CD4-positive, alpha-beta T cell (primary cell): ENCODE data around the gene RPP40. TPM values are rescaled to one million over a fixed set of nuclear protein-coding genes. Genes with fewer than 3 reads are reported as not detected.

Source experiments
- ATAC-seq: fragments of 200-7000 bp; cut with Tn5 transposase; one replicate; pipeline ENCODE4 v1.10.0; 2022; ENCODE audit warnings: mild to moderate bottlenecking; ENCODE audit not compliant: poor library complexity
- CTCF ChIA-PET: fragments of 350-600 bp; sonication (Branson Sonifier 250); formaldehyde crosslinking; loops from one replicate; lab custom pipeline; 2021; ENCODE audit warnings: antibody characterized with exemption, inconsistent platforms; lab: Charles Lee
- POLR2A ChIA-PET: fragments of 350-600 bp; sonication (Branson Sonifier 250); formaldehyde crosslinking; loops from one replicate; lab custom pipeline; 2021; ENCODE audit warnings: antibody characterized with exemption, inconsistent platforms; lab: Charles Lee
- DNase-seq, 14 experiments: peaks; one replicate each; pipeline ENCODE4 v3.0.0-alpha.2; 2013 to 2020; ENCODE audit warnings: mixed read lengths in 2 of 14
- H3K27ac ChIP-seq, 2 donors: one replicate each; pipeline versions ENCODE4 v1.5.1 to v1.7.0; 2013; ENCODE audit warnings: low read length in 2 of 2, low read depth in 1 of 2, mild to moderate bottlenecking in 1 of 2
- H3K27me3 ChIP-seq, 2 experiments: 1 replicate in 1 of 2; 2 replicates in 1 of 2; pipeline versions ENCODE4 v1.6.1 to v1.7.0; 2013; ENCODE audit warnings: low read length in 2 of 2, control low read depth in 1 of 2, mild to moderate bottlenecking in 1 of 2, moderate library complexity in 1 of 2; ENCODE audit not compliant: insufficient read depth in 2 of 2, control insufficient read depth in 1 of 2
- H3K36me3 ChIP-seq: one replicate; pipeline ENCODE4 v1.6.1; 2013; ENCODE audit warnings: low read length, control low read depth; ENCODE audit not compliant: insufficient read depth
- H3K4me1 ChIP-seq: one replicate; pipeline ENCODE4 v1.6.1; 2013; ENCODE audit warnings: low read length, control low read depth; ENCODE audit not compliant: insufficient read depth
- H3K4me3 ChIP-seq: one replicate; pipeline ENCODE4 v1.5.1; 2013; ENCODE audit warnings: mild to moderate bottlenecking, low read length, moderate library complexity
- H3K9me3 ChIP-seq, 2 experiments: 1 replicate in 1 of 2; 2 replicates in 1 of 2; pipeline versions ENCODE4 v1.6.1 to v1.7.0; 2013; ENCODE audit warnings: low read length in 2 of 2, mild to moderate bottlenecking in 2 of 2, control low read depth in 1 of 2, moderate library complexity in 1 of 2; ENCODE audit not compliant: control insufficient read depth in 1 of 2, insufficient read depth in 1 of 2
- H3K27ac Mint-ChIP-seq: one replicate; pipeline ENCODE4 v1.8.0; 2020; ENCODE audit warnings: mixed read lengths
- H3K27me3 Mint-ChIP-seq: one replicate; pipeline ENCODE4 v1.8.0; 2021; ENCODE audit warnings: mixed read lengths
- H3K36me3 Mint-ChIP-seq: one replicate; pipeline ENCODE4 v1.8.0; 2021; ENCODE audit warnings: low read depth, mixed read lengths
- H3K4me1 Mint-ChIP-seq: one replicate; pipeline ENCODE4 v1.8.0; 2021; ENCODE audit warnings: low read depth, mixed read lengths
- H3K4me3 Mint-ChIP-seq: one replicate; pipeline ENCODE4 v1.8.0; 2020; ENCODE audit warnings: mild to moderate bottlenecking, mixed read lengths
- H3K9me3 Mint-ChIP-seq: one replicate; pipeline ENCODE4 v1.8.0; 2020; ENCODE audit warnings: mixed read lengths
- intact Hi-C, 2 experiments: fragments of 100-400 bp; cut with DNase I in 1 of 2; cut with micrococcal nuclease in 1 of 2; formaldehyde crosslinking; loops; one replicate each; pipeline versions ENCODE4 v1.15.1 to v1.9.0; 2023 to 2025; cut with DNase I, micrococcal nuclease
- total RNA-seq, 174 experiments: library from RNA in 2 of 174; stranded (reverse) in 2 of 174; gene quantifications; one replicate each; pipeline ENCODE4 v1.2.3 and lab custom pipeline; 2021 to 2026
- TF ChIP-seq, protein P1 (sequence below): fragments of 200-600 bp; IDR thresholded peaks from one replicate; pipeline ENCODE4 v1.8.0; 2022; ENCODE audit warnings: antibody characterized with exemption, mild to moderate bottlenecking

RPP40 gene
- total RNA-seq, 2 experiments from 2014 or later: 0.36 to 0.69 TPM

DNA sequence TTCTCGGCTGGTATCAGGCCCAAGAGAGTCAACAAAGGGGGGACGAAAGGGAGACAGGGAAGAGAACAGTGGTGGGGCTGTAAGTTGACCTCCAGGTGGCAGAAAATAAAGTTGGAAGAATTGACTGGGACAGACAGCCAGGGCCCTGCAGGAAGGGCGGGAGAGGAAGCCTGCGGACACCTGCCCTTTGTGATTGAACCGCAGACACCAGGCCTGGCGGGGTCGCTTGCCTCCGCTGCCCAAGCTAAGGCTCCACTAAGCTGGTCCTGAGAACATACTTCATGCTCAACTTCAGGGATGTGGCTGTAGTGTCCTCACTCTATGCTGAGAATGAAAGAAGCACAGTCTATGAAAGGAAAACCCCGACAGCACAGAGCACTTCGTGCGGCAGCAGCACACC, 53.8 kb downstream of the RPP40 start:
- Mint-ChIP-seq H3K4me3 (no peak overlapping the region), H3K4me1 (no peaks in the 10 kb centered on the region), H3K36me3 (peaks cover 75% of the 10 kb centered on the region), H3K27ac (no peak overlapping the region), H3K9me3 (no peaks in the 10 kb centered on the region), H3K27me3 (no peaks in the 10 kb centered on the region)
- intact Hi-C loops: no loop called here
- no peaks in the 10 kb centered on the region for H3K4me1 ChIP-seq
- H3K36me3 ChIP-seq: peaks cover 58% of the 10 kb centered on the region
- H3K9me3 ChIP-seq: no peaks in the 10 kb centered on the region
- no peak overlapping the region for H3K4me3 ChIP-seq
- CTCF ChIA-PET: no interaction called here
- H3K27me3 ChIP-seq: no peaks in the 10 kb centered on the region
- ATAC-seq (no peak), DNase-seq (no peak)
- POLR2A ChIA-PET: no interaction called here
- no peak overlapping the region for H3K27ac ChIP-seq
- TF ChIP-seq, protein P1, sequence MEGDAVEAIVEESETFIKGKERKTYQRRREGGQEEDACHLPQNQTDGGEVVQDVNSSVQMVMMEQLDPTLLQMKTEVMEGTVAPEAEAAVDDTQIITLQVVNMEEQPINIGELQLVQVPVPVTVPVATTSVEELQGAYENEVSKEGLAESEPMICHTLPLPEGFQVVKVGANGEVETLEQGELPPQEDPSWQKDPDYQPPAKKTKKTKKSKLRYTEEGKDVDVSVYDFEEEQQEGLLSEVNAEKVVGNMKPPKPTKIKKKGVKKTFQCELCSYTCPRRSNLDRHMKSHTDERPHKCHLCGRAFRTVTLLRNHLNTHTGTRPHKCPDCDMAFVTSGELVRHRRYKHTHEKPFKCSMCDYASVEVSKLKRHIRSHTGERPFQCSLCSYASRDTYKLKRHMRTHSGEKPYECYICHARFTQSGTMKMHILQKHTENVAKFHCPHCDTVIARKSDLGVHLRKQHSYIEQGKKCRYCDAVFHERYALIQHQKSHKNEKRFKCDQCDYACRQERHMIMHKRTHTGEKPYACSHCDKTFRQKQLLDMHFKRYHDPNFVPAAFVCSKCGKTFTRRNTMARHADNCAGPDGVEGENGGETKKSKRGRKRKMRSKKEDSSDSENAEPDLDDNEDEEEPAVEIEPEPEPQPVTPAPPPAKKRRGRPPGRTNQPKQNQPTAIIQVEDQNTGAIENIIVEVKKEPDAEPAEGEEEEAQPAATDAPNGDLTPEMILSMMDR: no peak

DNA sequence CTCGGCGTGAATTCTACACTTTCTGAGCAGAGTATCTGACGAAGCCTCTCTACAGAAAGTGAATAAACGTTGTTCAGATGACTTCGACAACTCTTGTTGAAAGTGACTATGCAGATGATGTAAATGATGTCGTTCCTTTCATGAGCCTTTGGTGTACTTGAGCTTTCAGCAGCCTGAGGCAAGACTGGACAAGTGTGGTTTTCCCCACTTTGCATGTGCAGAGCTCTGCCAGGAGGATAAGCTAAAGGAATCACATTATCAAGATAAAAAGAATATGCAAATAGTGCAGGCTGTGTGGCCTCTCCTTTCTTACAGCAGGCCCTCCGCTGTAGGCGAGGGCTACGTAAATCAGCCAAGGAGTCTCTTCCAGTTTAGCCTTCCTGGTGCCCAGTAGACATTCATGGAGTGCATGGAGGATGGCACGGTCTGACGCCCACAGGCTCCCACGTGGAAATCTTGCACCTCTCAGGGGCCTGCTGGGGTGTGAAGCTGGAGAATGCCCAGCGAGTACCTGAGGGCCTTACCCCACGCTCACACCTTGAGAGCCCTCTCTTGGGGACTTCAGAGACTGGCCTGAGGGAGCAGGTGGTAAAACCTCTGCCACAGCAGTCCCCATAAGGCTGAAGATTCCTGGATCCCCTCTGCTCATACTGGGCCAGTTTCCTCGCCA, 54.9 kb downstream of the RPP40 start:
- Mint-ChIP-seq H3K9me3 (no peaks in the 10 kb centered on the region), H3K27me3 (no peaks in the 10 kb centered on the region), H3K36me3 (peaks cover 77% of the 10 kb centered on the region), H3K4me3 (no peak overlapping the region), H3K4me1 (no peaks in the 10 kb centered on the region), H3K27ac (no peak overlapping the region)
- ChIA-PET POLR2A (no interaction called here), CTCF (no interaction called here)
- Histone ChIP-seq H3K4me3 (no peak overlapping the region), H3K27me3 (no peaks in the 10 kb centered on the region), H3K36me3 (peaks cover 63% of the 10 kb centered on the region), H3K9me3 (no peaks in the 10 kb centered on the region), H3K4me1 (no peaks in the 10 kb centered on the region), H3K27ac (no peak overlapping the region)
- ATAC-seq (no peak), DNase-seq (no peak)
- TF ChIP-seq, protein P1: no peak
- intact Hi-C loops: no loop called here

DNA sequence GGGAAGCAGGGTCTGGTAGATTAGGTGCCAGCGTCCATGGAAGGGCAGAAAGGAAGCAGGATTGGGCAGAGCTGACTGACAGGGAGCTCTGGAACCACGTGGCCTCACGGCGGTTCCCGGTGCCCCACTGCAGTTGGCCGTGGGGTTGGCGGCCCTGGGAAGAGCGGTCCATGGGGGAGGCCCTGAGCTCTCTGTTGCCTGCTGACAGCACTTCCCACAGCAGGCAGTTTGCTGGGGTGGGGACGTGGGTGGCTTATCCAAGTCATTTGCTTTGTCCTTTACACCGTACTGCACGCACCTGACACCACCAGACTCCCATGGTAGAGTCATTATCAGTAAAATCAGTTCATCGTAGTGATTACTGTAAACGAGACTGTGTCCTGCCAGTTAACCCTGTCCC, 56.1 kb downstream of the RPP40 start:
- no peak overlapping the region for H3K27ac ChIP-seq
- ChIA-PET CTCF (no interaction called here), POLR2A (no interaction called here)
- no peak overlapping the region for H3K27ac Mint-ChIP-seq
- H3K4me1 ChIP-seq: no peaks in the 10 kb centered on the region
- no peaks in the 10 kb centered on the region for H3K27me3 ChIP-seq
- no peaks in the 10 kb centered on the region for H3K9me3 ChIP-seq
- intact Hi-C loops: no loop called here
- H3K9me3 Mint-ChIP-seq: no peaks in the 10 kb centered on the region
- H3K4me3 ChIP-seq: no peak overlapping the region
- H3K4me3 Mint-ChIP-seq: no peak overlapping the region
- TF ChIP-seq, protein P1: no peak
- peaks cover 3% of the 10 kb centered on the region for H3K4me1 Mint-ChIP-seq
- ATAC-seq (no peak), DNase-seq (no peak)
- H3K36me3 ChIP-seq: peaks cover 58% of the 10 kb centered on the region
- H3K27me3 Mint-ChIP-seq: no peaks in the 10 kb centered on the region
- H3K36me3 Mint-ChIP-seq: peaks cover 82% of the 10 kb centered on the region
